ENCODE measurements around the gene FRMD4B.

GRCh38 chr3:69409011-69409410, 23.1 kb upstream of the FRMD4B start:
- TF ChIP-seq CTCF (IDR thresholded peaks at IDR 0.05; ENCODE audit: low read length), result no peak
- TF ChIP-seq EZH2 (IDR thresholded peaks at IDR 0.05; ENCODE audit: borderline replicate concordance, low read length), result no peak

Measured in OCI-LY1 (cell line).